HG03159 (cell line): ENCODE measurements around the gene TULP1.

Experiments
- ATAC-seq: cut with Tn5 transposase; IDR thresholded peaks from one replicate; pipeline ENCODE4 v1.9.1; 2021; ENCODE audit warnings: mild to moderate bottlenecking, moderate library complexity; ENCODE audit not compliant: unreplicated experiment

The TULP1 gene

GRCh38 chr6:35485402-35485877, 27.3 kb downstream of the TULP1 start:
- no peak for ATAC-seq

- ATAC-seq: no peak
Observed at GRCh38 chr6:35484921-35485392, 27.7 kb downstream of the TULP1 start.

GRCh38 chr6:35483893-35484645, 28.6 kb downstream of the TULP1 start:
- no peak for ATAC-seq

- no peak for ATAC-seq
Observed at GRCh38 chr6:35483490-35483889, 29.2 kb downstream of the TULP1 start.

- no peak for ATAC-seq
Observed at GRCh38 chr6:35483062-35483461, 29.6 kb downstream of the TULP1 start.

GRCh38 chr6:35481226-35481625, 31.5 kb downstream of the TULP1 start:
- ATAC-seq: no peak

GRCh38 chr6:35480176-35480575, 32.5 kb downstream of the TULP1 start:
- no peak for ATAC-seq

- no peak for ATAC-seq
Observed at GRCh38 chr6:35478259-35478658, 34.4 kb downstream of the TULP1 start.

GRCh38 chr6:35477551-35478179, 35.0 kb downstream of the TULP1 start:
- ATAC-seq: no peak

- ATAC-seq: no peak
Observed at GRCh38 chr6:35477028-35477427, 35.7 kb downstream of the TULP1 start.

GRCh38 chr6:35476004-35476403, 36.7 kb downstream of the TULP1 start:
- no peak for ATAC-seq

- no peak for ATAC-seq
Observed at GRCh38 chr6:35475573-35475972, 37.1 kb downstream of the TULP1 start.

GRCh38 chr6:35474942-35475570, 37.6 kb downstream of the TULP1 start:
- ATAC-seq: no peak

- ATAC-seq: no peak
Observed at GRCh38 chr6:35474131-35474941, 38.4 kb downstream of the TULP1 start.

- no peak for ATAC-seq
Observed at GRCh38 chr6:35473850-35474130, 38.9 kb downstream of the TULP1 start.

- no peak for ATAC-seq
Observed at GRCh38 chr6:35473075-35473849, 39.4 kb downstream of the TULP1 start.

- no peak for ATAC-seq
Observed at GRCh38 chr6:35471836-35472345, 40.8 kb downstream of the TULP1 start.

GRCh38 chr6:35470663-35471120, 42.0 kb downstream of the TULP1 start:
- no peak for ATAC-seq

GRCh38 chr6:35469751-35470662, 42.7 kb downstream of the TULP1 start:
- ATAC-seq: no peak
